Hepatocyte (in vitro differentiated cells): Measurements from ENCODE around the gene WDR38.
A peak's percentile ranks its signal among the peaks of the same experiment; 100 is the strongest.

Experiments
- EZH2 ChIP-seq: fragments of 200-600 bp; sonication (generic); IDR thresholded peaks from 2 replicates; pipeline ENCODE4 v1.6.1; 2016; ENCODE audit warnings: antibody characterized with exemption, mild to moderate bottlenecking, borderline replicate concordance
- EZH2phosphoT487 ChIP-seq: fragments of 200-600 bp; sonication (generic); IDR thresholded peaks from one replicate; pipeline ENCODE4 v1.6.1; 2018; ENCODE audit warnings: antibody characterized with exemption, mild to moderate bottlenecking, low read depth, moderate library complexity; ENCODE audit not compliant: unreplicated experiment, severe bottlenecking
- TF ChIP-seq, protein P1 (sequence below): fragments of 200-600 bp; sonication (generic); IDR thresholded peaks from 2 replicates; pipeline ENCODE4 v1.5.1; 2016; ENCODE audit warnings: antibody characterized with exemption, mild to moderate bottlenecking; ENCODE audit not compliant: poor library complexity

- TF ChIP-seq, protein P1, sequence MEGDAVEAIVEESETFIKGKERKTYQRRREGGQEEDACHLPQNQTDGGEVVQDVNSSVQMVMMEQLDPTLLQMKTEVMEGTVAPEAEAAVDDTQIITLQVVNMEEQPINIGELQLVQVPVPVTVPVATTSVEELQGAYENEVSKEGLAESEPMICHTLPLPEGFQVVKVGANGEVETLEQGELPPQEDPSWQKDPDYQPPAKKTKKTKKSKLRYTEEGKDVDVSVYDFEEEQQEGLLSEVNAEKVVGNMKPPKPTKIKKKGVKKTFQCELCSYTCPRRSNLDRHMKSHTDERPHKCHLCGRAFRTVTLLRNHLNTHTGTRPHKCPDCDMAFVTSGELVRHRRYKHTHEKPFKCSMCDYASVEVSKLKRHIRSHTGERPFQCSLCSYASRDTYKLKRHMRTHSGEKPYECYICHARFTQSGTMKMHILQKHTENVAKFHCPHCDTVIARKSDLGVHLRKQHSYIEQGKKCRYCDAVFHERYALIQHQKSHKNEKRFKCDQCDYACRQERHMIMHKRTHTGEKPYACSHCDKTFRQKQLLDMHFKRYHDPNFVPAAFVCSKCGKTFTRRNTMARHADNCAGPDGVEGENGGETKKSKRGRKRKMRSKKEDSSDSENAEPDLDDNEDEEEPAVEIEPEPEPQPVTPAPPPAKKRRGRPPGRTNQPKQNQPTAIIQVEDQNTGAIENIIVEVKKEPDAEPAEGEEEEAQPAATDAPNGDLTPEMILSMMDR = peak; percentile 99
- TF ChIP-seq EZH2 = no peak
- no peak for TF ChIP-seq EZH2phosphoT487
These were observed at the start of gene WDR38 for GRCh38 chr9:124852829-124853531.
